Measurements from ENCODE around the gene C1QTNF2.

C1QTNF2 gene

GRCh38 chr5:160306696-160307095 is 63.7 kb downstream of the C1QTNF2 start:
- DNase-seq (ENCODE audit: low read depth), result no peak
- TF ChIP-seq CTCF (IDR thresholded peaks at IDR 0.05; ENCODE audit: insufficient read depth, low read depth, low read length, missing control alignments), result no peak
- H3K4me3 ChIP-seq (ENCODE audit: low read length), result no peak overlapping the region

- no peak overlapping the region for H3K4me3 ChIP-seq (ENCODE audit: low read length)
- no peak for TF ChIP-seq CTCF (IDR thresholded peaks at IDR 0.05; ENCODE audit: insufficient read depth, low read depth, low read length, missing control alignments)
- no peak for DNase-seq (ENCODE audit: low read depth)
Observed at GRCh38 chr5:160305319-160305718, 65.1 kb downstream of the C1QTNF2 start.

GRCh38 chr5:160303690-160304089 is 66.7 kb downstream of the C1QTNF2 start:
- no peak overlapping the region for H3K4me3 ChIP-seq (ENCODE audit: low read length)
- TF ChIP-seq CTCF (IDR thresholded peaks at IDR 0.05; ENCODE audit: insufficient read depth, low read depth, low read length, missing control alignments), result no peak
- DNase-seq (ENCODE audit: low read depth), result no peak

GRCh38 chr5:160298189-160298588 is 72.2 kb downstream of the C1QTNF2 start:
- no peak for DNase-seq (ENCODE audit: low read depth)
- H3K4me3 ChIP-seq (ENCODE audit: low read length), result no peak overlapping the region
- no peak for TF ChIP-seq CTCF (IDR thresholded peaks at IDR 0.05; ENCODE audit: insufficient read depth, low read depth, low read length, missing control alignments)

- TF ChIP-seq CTCF (IDR thresholded peaks at IDR 0.05; ENCODE audit: insufficient read depth, low read depth, low read length, missing control alignments), result no peak
- no peak overlapping the region for H3K4me3 ChIP-seq (ENCODE audit: low read length)
- no peak for DNase-seq (ENCODE audit: low read depth)
Observed at GRCh38 chr5:160297776-160298175, 72.7 kb downstream of the C1QTNF2 start.
